AG09319 (cell line): ENCODE data around the gene LYSMD2.

Experiments used
- DNase-seq: peaks from one replicate; pipeline ENCODE4 v3.0.0-alpha.2; 2010; ENCODE audit warnings: low read depth; ENCODE audit errors: extremely low read depth
- CTCF ChIP-seq: IDR thresholded peaks from 2 replicates; pipeline ENCODE4 v1.5.1; 2011; ENCODE audit warnings: low read depth, mild to moderate bottlenecking, inconsistent platforms, low read length, moderate library complexity

Gene LYSMD2

GRCh38 chr15:51752888-51753287, 15.4 kb upstream of the LYSMD2 start:
- no peak for TF ChIP-seq CTCF
- no peak for DNase-seq

- no peak for DNase-seq
- no peak for TF ChIP-seq CTCF
Measured at GRCh38 chr15:51751697-51752683, 14.5 kb upstream of the LYSMD2 start.

GRCh38 chr15:51750792-51751696, 13.6 kb upstream of the LYSMD2 start, which contains the start of gene TMOD2:
TMOD2 (plus strand) TSS chr15:51751597; CDS start chr15:51766442, 14,845 bp downstream.
- DNase-seq = no peak
- no peak for TF ChIP-seq CTCF

- no peak for DNase-seq
- TF ChIP-seq CTCF = no peak
Measured at GRCh38 chr15:51750186-51750585, 12.7 kb upstream of the LYSMD2 start.

GRCh38 chr15:51749307-51749706, 11.9 kb upstream of the LYSMD2 start:
- no peak for DNase-seq
- TF ChIP-seq CTCF = no peak

- no peak for DNase-seq
- no peak for TF ChIP-seq CTCF
Measured at GRCh38 chr15:51739061-51739712, 1.7 kb upstream of the LYSMD2 start.
